Measurements from ENCODE around the gene LSM7. TPM values are rescaled to one million over a fixed set of nuclear protein-coding genes. Genes with fewer than 3 reads are reported as not detected.

Gene LSM7
- total and polyA plus RNA-seq, 7 donors, result 51.5 to 427 (median 139) TPM

GRCh38 chr19:2359992-2360685, 31.8 kb upstream of the LSM7 start, which contains the start of gene TMPRSS9:
Gene TMPRSS9 (plus strand): TSS chr19:2360265. CDS start chr19:2389786, 29,521 bp downstream.
- WGBS, 2 donors, result 10 to 21% methylated on average over 43 to 44 of the region's 44 CpGs
- Histone ChIP-seq H3K9me3 (no peaks in the 10 kb centered on the region), H3K27me3 (peaks cover 10 to 54% (median 40%) of the 10 kb centered on the region in 3 donors), H3K36me3 (no peaks in the 10 kb centered on the region), H3K4me3 (no peak within 1 kb of the TSS), H3K4me1 (peaks cover 0 to 5% (median 0%) of the 10 kb centered on the region in 4 donors), H3K27ac (no peak within 1 kb of the TSS)
- intact Hi-C loops (cut with DNase I), result no loop called here
- DNase-seq, result no peak
- no peak for TF ChIP-seq EP300 (IDR thresholded peaks at IDR 0.05)
- TF ChIP-seq POLR2AphosphoS5 (IDR thresholded peaks at IDR 0.05), result no peak
- TF ChIP-seq, protein P1, sequence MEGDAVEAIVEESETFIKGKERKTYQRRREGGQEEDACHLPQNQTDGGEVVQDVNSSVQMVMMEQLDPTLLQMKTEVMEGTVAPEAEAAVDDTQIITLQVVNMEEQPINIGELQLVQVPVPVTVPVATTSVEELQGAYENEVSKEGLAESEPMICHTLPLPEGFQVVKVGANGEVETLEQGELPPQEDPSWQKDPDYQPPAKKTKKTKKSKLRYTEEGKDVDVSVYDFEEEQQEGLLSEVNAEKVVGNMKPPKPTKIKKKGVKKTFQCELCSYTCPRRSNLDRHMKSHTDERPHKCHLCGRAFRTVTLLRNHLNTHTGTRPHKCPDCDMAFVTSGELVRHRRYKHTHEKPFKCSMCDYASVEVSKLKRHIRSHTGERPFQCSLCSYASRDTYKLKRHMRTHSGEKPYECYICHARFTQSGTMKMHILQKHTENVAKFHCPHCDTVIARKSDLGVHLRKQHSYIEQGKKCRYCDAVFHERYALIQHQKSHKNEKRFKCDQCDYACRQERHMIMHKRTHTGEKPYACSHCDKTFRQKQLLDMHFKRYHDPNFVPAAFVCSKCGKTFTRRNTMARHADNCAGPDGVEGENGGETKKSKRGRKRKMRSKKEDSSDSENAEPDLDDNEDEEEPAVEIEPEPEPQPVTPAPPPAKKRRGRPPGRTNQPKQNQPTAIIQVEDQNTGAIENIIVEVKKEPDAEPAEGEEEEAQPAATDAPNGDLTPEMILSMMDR (IDR thresholded peaks at IDR 0.05), result no peak
- no peak for TF ChIP-seq POLR2A (IDR thresholded peaks at IDR 0.05)

DNA sequence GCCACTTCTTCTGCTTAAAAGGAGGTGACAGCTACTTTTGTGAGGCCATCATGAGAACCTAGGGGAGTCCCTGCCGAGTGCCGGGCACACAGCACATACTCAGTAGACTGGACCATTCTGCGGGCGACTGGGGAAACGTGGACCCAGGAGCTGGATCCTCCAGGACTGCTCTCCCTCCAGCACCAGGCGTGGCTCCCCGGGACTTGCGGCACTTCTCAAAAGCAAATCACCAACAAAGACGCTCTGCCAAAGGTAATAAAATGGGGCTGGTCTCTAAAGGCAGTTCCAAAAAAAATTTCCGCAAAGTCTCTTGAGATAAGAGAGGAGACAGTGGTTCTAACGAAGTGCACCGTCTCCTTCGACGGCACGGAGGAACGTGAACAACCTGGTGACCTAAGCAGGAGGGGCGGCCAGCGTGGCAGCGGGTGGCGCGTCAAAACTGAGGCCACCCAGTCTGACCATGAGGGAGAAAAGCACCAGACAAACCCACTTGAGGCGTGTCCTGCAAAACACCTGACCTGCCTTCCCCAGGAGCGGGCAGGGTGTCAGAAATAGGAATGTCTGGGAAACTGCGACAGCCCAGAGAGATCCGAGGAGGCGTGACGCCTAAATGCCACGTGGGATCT, 30.3 kb upstream of the LSM7 start:
- 19 to 66% methylated on average over 28 of the region's 28 CpGs for WGBS, 2 donors
- Histone ChIP-seq H3K4me1 (peaks cover 0 to 5% (median 0%) of the 10 kb centered on the region in 4 donors), H3K4me3 (no peak overlapping the region), H3K27ac (no peak overlapping the region), H3K27me3 (peaks cover 10 to 39% (median 31%) of the 10 kb centered on the region in 3 donors), H3K36me3 (peaks cover 0 to 13% (median 0%) of the 10 kb centered on the region in 4 donors), H3K9me3 (no peaks in the 10 kb centered on the region)
- intact Hi-C loops (cut with DNase I), result no loop called here
- no peak for TF ChIP-seq POLR2AphosphoS5 (IDR thresholded peaks at IDR 0.05)
- no peak for TF ChIP-seq EP300 (IDR thresholded peaks at IDR 0.05)
- no peak for DNase-seq

DNA sequence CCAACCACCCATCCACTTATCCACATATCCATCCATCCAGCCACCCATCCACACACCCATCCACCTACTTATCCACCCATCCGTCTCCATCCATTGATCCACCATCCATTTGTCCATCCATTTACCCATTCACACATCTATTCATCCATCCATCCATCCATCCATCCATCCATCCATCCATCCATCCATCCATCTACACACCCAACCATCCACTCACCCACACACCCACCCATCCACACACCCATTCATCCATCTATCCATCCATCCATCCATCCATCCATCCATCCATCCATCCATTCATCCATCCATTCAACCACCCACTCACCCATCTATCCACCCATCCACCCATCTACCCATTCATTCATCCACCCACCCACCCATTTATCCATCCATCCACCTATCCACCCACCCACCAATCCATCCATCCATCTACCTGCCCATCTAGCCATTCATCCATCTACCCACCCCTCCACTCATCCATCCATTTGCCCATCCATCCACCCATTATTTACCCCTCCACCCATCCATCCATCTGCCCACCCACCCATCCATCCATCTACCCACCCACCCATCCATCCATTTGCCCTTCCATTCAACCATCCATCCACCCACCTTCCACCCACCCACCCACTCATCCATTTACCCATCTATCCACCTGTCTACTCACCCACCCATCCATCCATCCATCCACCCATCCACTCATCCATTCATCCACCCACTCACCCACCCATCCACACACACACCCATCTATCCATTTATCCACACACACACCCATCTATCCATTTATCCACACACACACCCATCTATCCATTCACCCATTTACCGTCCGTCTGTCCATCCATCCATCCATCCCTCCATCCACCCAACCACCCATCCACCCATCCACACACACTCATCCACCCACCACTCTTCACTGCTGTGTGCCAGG, 29.2 kb upstream of the LSM7 start:
- no peak for TF ChIP-seq EP300 (IDR thresholded peaks at IDR 0.05)
- no peak for TF ChIP-seq POLR2AphosphoS5 (IDR thresholded peaks at IDR 0.05)
- TF ChIP-seq POLR2A (IDR thresholded peaks at IDR 0.05), result no peak
- TF ChIP-seq, protein P1 (IDR thresholded peaks at IDR 0.05), result no peak
- Histone ChIP-seq H3K27me3 (peaks cover 10 to 28% (median 19%) of the 10 kb centered on the region in 3 donors), H3K4me1 (peaks cover 0 to 5% (median 0%) of the 10 kb centered on the region in 4 donors), H3K27ac (no peak overlapping the region), H3K36me3 (peaks cover 0 to 22% (median 3%) of the 10 kb centered on the region in 4 donors), H3K9me3 (no peaks in the 10 kb centered on the region), H3K4me3 (no peak overlapping the region)
- no peak for DNase-seq
- intact Hi-C loops (cut with DNase I), result no loop called here
- 97% methylated on average over 3 of the region's 3 CpGs for WGBS, 2 donors

DNA sequence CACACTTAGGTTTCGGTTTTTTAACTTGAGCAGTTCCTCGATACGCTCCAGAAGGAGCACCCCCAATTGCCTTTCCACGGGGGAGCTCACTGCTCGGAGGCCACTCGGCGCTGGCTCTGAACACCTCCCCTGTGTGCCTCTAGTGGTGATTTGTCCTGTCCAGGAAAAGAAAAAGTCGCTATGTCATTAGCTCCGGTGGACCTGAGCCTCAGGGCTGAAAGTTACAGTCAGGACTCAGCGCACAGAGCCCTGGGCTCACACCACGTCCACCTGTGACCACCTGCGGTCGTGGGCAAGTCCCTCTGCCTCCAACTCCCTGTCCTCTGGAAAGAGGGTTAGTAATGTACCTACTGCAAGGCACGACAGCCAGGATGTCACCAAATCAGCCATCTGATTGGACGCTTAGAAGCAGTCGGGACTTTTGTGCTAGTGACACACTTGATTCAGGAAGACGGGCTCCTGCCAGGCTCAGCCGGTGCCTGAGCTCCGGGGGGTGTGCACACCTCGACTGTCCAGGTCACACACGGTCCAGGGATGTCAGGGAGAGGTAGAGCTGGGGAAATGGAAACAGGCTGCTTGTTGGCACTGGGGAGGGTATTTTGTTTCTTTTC, 27.8 kb upstream of the LSM7 start:
- 81 to 88% methylated on average over 21 of the region's 21 CpGs for WGBS, 2 donors
- Histone ChIP-seq H3K4me1 (no peaks in the 10 kb centered on the region), H3K36me3 (peaks cover 0 to 25% (median 3%) of the 10 kb centered on the region in 4 donors), H3K9me3 (no peaks in the 10 kb centered on the region), H3K27me3 (peaks cover 5 to 14% (median 7%) of the 10 kb centered on the region in 3 donors), H3K4me3 (no peak overlapping the region), H3K27ac (no peak overlapping the region)
- DNase-seq, result no peak
- intact Hi-C loops (cut with DNase I), result no loop called here
- TF ChIP-seq POLR2A (IDR thresholded peaks at IDR 0.05) (no peak), EP300 (IDR thresholded peaks at IDR 0.05) (no peak), POLR2AphosphoS5 (IDR thresholded peaks at IDR 0.05) (no peak)
- TF ChIP-seq, protein P1 (IDR thresholded peaks at IDR 0.05), result no peak
